Urothelium cell line (cell line): ENCODE results near the gene TRIM40.

ENCODE experiments used
- DNase-seq: peaks from one replicate; pipeline ENCODE4 v3.0.0; 2011; ENCODE audit warnings: low spot score, mixed read lengths
- FAIRE-seq: peaks from 2 replicates; lab custom pipeline; 2011; peaks lifted over from hg19 to GRCh38; lab: Jason Lieb, UNC

The TRIM40 gene

GRCh38 chr6:30194797-30195690, 59.1 kb downstream of the TRIM40 start:
- FAIRE-seq (no peak), DNase-seq (no peak)

- no peak for DNase-seq
- FAIRE-seq = no peak
Measured at GRCh38 chr6:30195951-30196350, 60.0 kb downstream of the TRIM40 start.

GRCh38 chr6:30196376-30196775, 60.4 kb downstream of the TRIM40 start:
- no peak for FAIRE-seq
- no peak for DNase-seq
